ENCODE data around the gene STK36. TPM values are rescaled to one million over a fixed set of nuclear protein-coding genes. Genes with fewer than 3 reads are reported as not detected.

Gene STK36
- total RNA-seq, 1 experiment from 2014 or later = 48.6 TPM

DNA sequence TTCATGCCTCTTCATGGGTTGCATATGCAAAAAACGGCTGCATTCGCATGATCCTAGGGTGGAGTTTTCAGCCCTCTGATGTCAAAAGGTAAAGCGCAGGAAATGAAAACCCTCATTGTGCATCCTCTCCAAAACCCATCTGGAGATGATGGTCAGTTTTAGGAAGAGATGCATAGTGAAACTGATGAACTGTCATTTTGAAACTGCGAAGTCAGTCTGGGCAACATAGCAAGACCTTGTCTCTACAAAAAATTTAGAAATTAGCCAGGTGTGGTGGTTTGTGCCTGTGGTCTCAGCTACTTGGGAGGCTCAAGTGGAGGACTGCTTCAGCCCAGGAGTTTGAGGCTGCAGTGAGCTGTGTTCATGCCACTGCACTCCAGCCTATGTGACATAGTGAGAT lies 36.2 kb downstream of the STK36 start:
- ChIA-PET POLR2A (no interaction called here), CTCF (no interaction called here)
- Histone ChIP-seq H3K27me3 (ENCODE audit: control insufficient read depth, insufficient read depth, low read length) (no peaks in the 10 kb centered on the region), H3K9me3 (ENCODE audit: control insufficient read depth, insufficient read depth, low read depth, low read length) (no peaks in the 10 kb centered on the region), H3K4me1 (ENCODE audit: control insufficient read depth, insufficient read depth, low read length) (peaks cover 8% of the 10 kb centered on the region), H3K27ac (ENCODE audit: low read length) (no peak overlapping the region), H3K4me3 (ENCODE audit: low read depth in 2 of 2, low read length in 2 of 2) (no peak overlapping the region), H3K36me3 (ENCODE audit: control insufficient read depth, insufficient read depth, low read length) (peaks cover 4% of the 10 kb centered on the region; the same call in 1 of the 2 replicates)
- TF ChIP-seq REST (IDR thresholded peaks at IDR 0.05; ENCODE audit: insufficient read depth in 1 of 2, low read depth in 2 of 2, low read length in 1 of 2) (no peak), CTCF (IDR thresholded peaks at IDR 0.05) (no peak), TCF7L2 (IDR thresholded peaks at IDR 0.05; ENCODE audit: low read depth, low read length) (no peak), POLR2AphosphoS5 (IDR thresholded peaks at IDR 0.05; ENCODE audit: low read depth, low read length) (no peak)
- no peak for DNase-seq (ENCODE audit: low read depth, low spot score)
- intact Hi-C loops (cut with micrococcal nuclease; ENCODE audit: unreplicated experiment) = no loop called here
- in situ Hi-C loops (cut with HindIII; ENCODE audit: low pct_unique_long_range_greater_than_20kb, low sequenced_read_pairs) = no loop called here
- ATAC-seq = no peak
- no TSS peak for BruUV-seq (replicated peaks)

- peaks cover 8% of the 10 kb centered on the region for H3K4me1 ChIP-seq (ENCODE audit: control insufficient read depth, insufficient read depth, low read length)
- peak overlapping the region; percentile 2; the same call in 1 of the 2 replicates for H3K27ac ChIP-seq (ENCODE audit: low read length)
- ChIA-PET POLR2A (no interaction called here), CTCF (interaction anchor here (0.6 to 1.2 kb wide), 4 partner anchors 15 to 138 kb away, joined by 4 to 12 read pairs (median 5); partner anchors contain the start of genes BCS1L and ZNF142)
- ATAC-seq (no peak), DNase-seq (ENCODE audit: low read depth, low spot score) (no peak)
- BruUV-seq (replicated peaks) = no TSS peak
- no peaks in the 10 kb centered on the region for H3K27me3 ChIP-seq (ENCODE audit: control insufficient read depth, insufficient read depth, low read length)
- peak overlapping the region; percentile 72 to 87; a peak in 3 of 4 replicates for H3K4me3 ChIP-seq (ENCODE audit: low read depth in 2 of 2, low read length in 2 of 2)
- peaks cover 4% of the 10 kb centered on the region; the same call in 1 of the 2 replicates for H3K36me3 ChIP-seq (ENCODE audit: control insufficient read depth, insufficient read depth, low read length)
- no peaks in the 10 kb centered on the region for H3K9me3 ChIP-seq (ENCODE audit: control insufficient read depth, insufficient read depth, low read depth, low read length)
- no peak for TF ChIP-seq CTCF (IDR thresholded peaks at IDR 0.05)
- no peak for TF ChIP-seq REST (IDR thresholded peaks at IDR 0.05; ENCODE audit: insufficient read depth in 1 of 2, low read depth in 2 of 2, low read length in 1 of 2)
- no peak for TF ChIP-seq SIN3A (IDR thresholded peaks at IDR 0.05; ENCODE audit: borderline replicate concordance, insufficient read depth, low read depth, low read length)
- no peak for TF ChIP-seq TCF7L2 (IDR thresholded peaks at IDR 0.05; ENCODE audit: low read depth, low read length)
- no peak for TF ChIP-seq POLR2AphosphoS5 (IDR thresholded peaks at IDR 0.05; ENCODE audit: low read depth, low read length)
- intact Hi-C loops (cut with micrococcal nuclease; ENCODE audit: unreplicated experiment) = no loop called here
- in situ Hi-C loops (cut with HindIII; ENCODE audit: low pct_unique_long_range_greater_than_20kb, low sequenced_read_pairs) = no loop called here
These were observed 38.0 kb downstream of the STK36 start for GRCh38 chr2:218709908-218710307.
